ENCODE results near the gene APOB. TPM values are rescaled to one million over a fixed set of nuclear protein-coding genes. Genes with fewer than 3 reads are reported as not detected.

Gene APOB
- total and polyA plus RNA-seq, 2 of the 13 experiments (the other 11 are each of a cell fraction or from before 2014, with no cell fraction given): 1,569 to 2,515 TPM

DNA sequence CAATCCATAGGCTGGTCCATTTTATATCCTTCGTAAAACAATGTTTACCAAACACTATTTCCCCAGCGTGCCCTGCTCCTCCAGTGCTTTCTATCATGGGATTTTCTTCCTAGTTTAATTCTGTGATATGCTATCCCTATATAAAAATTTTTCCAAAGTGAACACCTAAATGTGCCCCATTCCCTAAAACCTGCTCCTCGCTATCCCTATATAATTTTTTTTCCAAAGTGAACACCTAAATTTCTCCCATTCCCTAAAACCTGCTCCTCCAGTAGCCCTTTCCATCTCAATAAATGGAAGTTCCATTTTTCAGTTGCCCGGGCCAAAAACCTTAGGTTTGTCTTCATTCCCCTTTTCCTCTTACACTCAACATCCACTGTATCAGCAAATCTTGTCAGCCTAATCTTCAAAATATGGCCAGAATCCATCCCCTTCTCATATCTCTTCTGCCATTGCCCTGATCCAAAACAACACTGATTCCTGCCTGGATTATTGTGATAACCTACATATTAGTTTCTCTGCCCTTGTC, 26.1 kb downstream of the APOB start (continued):
- TF ChIP-seq, protein P1, sequence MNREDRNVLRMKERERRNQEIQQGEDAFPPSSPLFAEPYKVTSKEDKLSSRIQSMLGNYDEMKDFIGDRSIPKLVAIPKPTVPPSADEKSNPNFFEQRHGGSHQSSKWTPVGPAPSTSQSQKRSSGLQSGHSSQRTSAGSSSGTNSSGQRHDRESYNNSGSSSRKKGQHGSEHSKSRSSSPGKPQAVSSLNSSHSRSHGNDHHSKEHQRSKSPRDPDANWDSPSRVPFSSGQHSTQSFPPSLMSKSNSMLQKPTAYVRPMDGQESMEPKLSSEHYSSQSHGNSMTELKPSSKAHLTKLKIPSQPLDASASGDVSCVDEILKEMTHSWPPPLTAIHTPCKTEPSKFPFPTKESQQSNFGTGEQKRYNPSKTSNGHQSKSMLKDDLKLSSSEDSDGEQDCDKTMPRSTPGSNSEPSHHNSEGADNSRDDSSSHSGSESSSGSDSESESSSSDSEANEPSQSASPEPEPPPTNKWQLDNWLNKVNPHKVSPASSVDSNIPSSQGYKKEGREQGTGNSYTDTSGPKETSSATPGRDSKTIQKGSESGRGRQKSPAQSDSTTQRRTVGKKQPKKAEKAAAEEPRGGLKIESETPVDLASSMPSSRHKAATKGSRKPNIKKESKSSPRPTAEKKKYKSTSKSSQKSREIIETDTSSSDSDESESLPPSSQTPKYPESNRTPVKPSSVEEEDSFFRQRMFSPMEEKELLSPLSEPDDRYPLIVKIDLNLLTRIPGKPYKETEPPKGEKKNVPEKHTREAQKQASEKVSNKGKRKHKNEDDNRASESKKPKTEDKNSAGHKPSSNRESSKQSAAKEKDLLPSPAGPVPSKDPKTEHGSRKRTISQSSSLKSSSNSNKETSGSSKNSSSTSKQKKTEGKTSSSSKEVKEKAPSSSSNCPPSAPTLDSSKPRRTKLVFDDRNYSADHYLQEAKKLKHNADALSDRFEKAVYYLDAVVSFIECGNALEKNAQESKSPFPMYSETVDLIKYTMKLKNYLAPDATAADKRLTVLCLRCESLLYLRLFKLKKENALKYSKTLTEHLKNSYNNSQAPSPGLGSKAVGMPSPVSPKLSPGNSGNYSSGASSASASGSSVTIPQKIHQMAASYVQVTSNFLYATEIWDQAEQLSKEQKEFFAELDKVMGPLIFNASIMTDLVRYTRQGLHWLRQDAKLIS (CRISPR knock-in tag; IDR thresholded peaks at IDR 0.05): no peak; the same call in 1 of the 2 replicates
- TF ChIP-seq MTA1 (CRISPR knock-in tag; IDR thresholded peaks at IDR 0.05; ENCODE audit: borderline replicate concordance): no peak
- TF ChIP-seq, protein P2, sequence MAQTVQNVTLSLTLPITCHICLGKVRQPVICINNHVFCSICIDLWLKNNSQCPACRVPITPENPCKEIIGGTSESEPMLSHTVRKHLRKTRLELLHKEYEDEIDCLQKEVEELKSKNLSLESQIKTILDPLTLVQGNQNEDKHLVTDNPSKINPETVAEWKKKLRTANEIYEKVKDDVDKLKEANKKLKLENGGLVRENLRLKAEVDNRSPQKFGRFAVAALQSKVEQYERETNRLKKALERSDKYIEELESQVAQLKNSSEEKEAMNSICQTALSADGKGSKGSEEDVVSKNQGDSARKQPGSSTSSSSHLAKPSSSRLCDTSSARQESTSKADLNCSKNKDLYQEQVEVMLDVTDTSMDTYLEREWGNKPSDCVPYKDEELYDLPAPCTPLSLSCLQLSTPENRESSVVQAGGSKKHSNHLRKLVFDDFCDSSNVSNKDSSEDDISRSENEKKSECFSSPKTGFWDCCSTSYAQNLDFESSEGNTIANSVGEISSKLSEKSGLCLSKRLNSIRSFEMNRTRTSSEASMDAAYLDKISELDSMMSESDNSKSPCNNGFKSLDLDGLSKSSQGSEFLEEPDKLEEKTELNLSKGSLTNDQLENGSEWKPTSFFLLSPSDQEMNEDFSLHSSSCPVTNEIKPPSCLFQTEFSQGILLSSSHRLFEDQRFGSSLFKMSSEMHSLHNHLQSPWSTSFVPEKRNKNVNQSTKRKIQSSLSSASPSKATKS (CRISPR knock-in tag; IDR thresholded peaks at IDR 0.05): no peak
- no peak for TF ChIP-seq DNMT1 (CRISPR knock-in tag; IDR thresholded peaks at IDR 0.05)
- TF ChIP-seq ZNF331 (CRISPR knock-in tag; IDR thresholded peaks at IDR 0.05): no peak
- no peak for TF ChIP-seq NFYC (CRISPR knock-in tag; IDR thresholded peaks at IDR 0.05)
- TF ChIP-seq PAF1 (CRISPR knock-in tag; IDR thresholded peaks at IDR 0.05): 0 out of 2 replicates have a peak, but pooled peaks have one; percentile 3
- TF ChIP-seq, protein P3, sequence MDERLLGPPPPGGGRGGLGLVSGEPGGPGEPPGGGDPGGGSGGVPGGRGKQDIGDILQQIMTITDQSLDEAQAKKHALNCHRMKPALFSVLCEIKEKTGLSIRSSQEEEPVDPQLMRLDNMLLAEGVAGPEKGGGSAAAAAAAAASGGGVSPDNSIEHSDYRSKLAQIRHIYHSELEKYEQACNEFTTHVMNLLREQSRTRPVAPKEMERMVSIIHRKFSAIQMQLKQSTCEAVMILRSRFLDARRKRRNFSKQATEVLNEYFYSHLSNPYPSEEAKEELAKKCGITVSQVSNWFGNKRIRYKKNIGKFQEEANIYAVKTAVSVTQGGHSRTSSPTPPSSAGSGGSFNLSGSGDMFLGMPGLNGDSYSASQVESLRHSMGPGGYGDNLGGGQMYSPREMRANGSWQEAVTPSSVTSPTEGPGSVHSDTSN (CRISPR knock-in tag; IDR thresholded peaks at IDR 0.05): no peak
- no peak for TF ChIP-seq UBTF (CRISPR knock-in tag; IDR thresholded peaks at IDR 0.05)
- no peak; the same call in 1 of the 2 replicates for TF ChIP-seq POLR2AphosphoS5 (IDR thresholded peaks at IDR 0.05; ENCODE audit: low read depth, low read length)
- TF ChIP-seq POLR2G (IDR thresholded peaks at IDR 0.05; ENCODE audit: low read depth, low read length): peak; percentile 83
- no peak for TF ChIP-seq KMT2B (CRISPR knock-in tag; IDR thresholded peaks at IDR 0.05)
- TF ChIP-seq ZNF512 (CRISPR knock-in tag; IDR thresholded peaks at IDR 0.05): no peak
- peak in 1 of 2 experiments; percentile 63; a peak in 2 of 4 replicates for TF ChIP-seq POLR2A (IDR thresholded peaks at IDR 0.05; ENCODE audit: insufficient read depth in 1 of 2, low read depth in 2 of 2, low read length in 2 of 2)
- peak; percentile 93 for TF ChIP-seq AGO2 (optimal IDR thresholded peaks at IDR 0.05; ENCODE audit: low read depth, low read length)
- TF ChIP-seq KLF16 (CRISPR knock-in tag; IDR thresholded peaks at IDR 0.05): no peak

Data from HepG2 (cell line).